Vagina (tissue), 2 donors: ENCODE results near the gene HNMT. TPM values are rescaled to one million over a fixed set of nuclear protein-coding genes. Genes with fewer than 3 reads are reported as not detected.
"Not testable (repeated sequence)": the region's sequence is repeated elsewhere in the genome, so short reads cannot be mapped to it uniquely, and the experiment has no call there.

Experiments
- DNase-seq, 2 donors: peaks; one replicate each; pipeline ENCODE4 v3.0.0-alpha.2; 2017; ENCODE audit errors: extremely low spot score in 2 of 2
- H3K27ac ChIP-seq: fragments of 200-600 bp; sonication (generic); one replicate; pipeline ENCODE4 v1.5.1; 2019
- H3K27me3 ChIP-seq: fragments of 200-600 bp; sonication (generic); one replicate; pipeline ENCODE4 v1.5.1; 2019
- H3K36me3 ChIP-seq, 2 donors: fragments of 200-600 bp; sonication (generic); one replicate each; pipeline ENCODE4 v1.5.1; 2017 to 2019
- H3K4me1 ChIP-seq: fragments of 200-600 bp; sonication (generic); one replicate; pipeline ENCODE4 v1.5.1; 2019
- H3K4me3 ChIP-seq, 2 donors: fragments of 200-600 bp; sonication (generic); 1 replicate in 1 of 2; 2 replicates in 1 of 2; pipeline ENCODE4 v1.5.1; 2016 to 2019
- H3K9me3 ChIP-seq: fragments of 200-600 bp; sonication (generic); one replicate; pipeline ENCODE4 v1.5.1; 2019
- POLR2A ChIP-seq, 2 donors: fragments of 450-650 bp; IDR thresholded peaks; one replicate each; pipeline ENCODE4 v1.6.1; 2017; ENCODE audit warnings: antibody characterized with exemption in 2 of 2, mild to moderate bottlenecking in 2 of 2, moderate library complexity in 2 of 2
- POLR2AphosphoS5 ChIP-seq, 2 donors: sonication (generic); formaldehyde crosslinking; IDR thresholded peaks; one replicate each; pipeline ENCODE4 v1.9.0; 2017; ENCODE audit warnings: antibody characterized with exemption in 2 of 2, mild to moderate bottlenecking in 2 of 2, low read depth in 1 of 2; ENCODE audit not compliant: insufficient read depth in 1 of 2
- intact Hi-C: fragments of 100-400 bp; cut with DNase I; formaldehyde crosslinking; loops from one replicate; pipeline ENCODE4 v1.15.1; 2023
- total RNA-seq: library from RNA; depleted of rRNA; stranded (reverse); fragments of >200 nt; gene quantifications from one replicate; pipeline ENCODE4 v1.2.3, GENCODE V29; 2016
- TF ChIP-seq, protein P1 (sequence below), 3 experiments: fragments of 450-650 bp in 2 of 3; fragments of 200-600 bp in 1 of 3; sonication (generic) in 1 of 3; IDR thresholded peaks; one replicate each; pipeline ENCODE4 v1.5.1; 2017 to 2019; ENCODE audit warnings: antibody characterized with exemption in 3 of 3, mild to moderate bottlenecking in 2 of 3, moderate library complexity in 2 of 3

HNMT gene
- total RNA-seq, 1 donor from 2014 or later: 18.9 TPM

DNA sequence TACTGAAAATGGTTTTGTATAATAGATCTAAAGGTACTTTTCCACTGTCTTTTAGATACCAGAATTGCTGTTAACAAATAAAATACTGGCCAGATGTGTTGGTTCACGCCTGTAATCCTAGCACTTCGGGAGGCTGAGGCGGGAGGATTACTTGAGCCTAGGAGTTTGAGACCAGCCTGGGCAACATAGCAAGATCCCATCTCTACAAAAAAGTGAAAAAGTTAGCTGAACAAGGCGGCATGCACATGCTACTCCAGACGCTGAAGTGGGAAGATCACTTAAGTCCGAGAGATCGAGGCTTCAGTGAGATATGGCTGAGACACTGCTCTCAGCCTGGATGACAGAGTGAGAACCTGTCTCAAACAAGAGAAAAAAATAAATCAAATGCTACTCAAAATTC lies 2.8 kb downstream of the HNMT start:
- Histone ChIP-seq H3K4me3 (no peak overlapping the region), H3K27me3 (no peaks in the 10 kb centered on the region), H3K27ac (no peak overlapping the region), H3K36me3 (no peaks in the 10 kb centered on the region), H3K9me3 (no peaks in the 10 kb centered on the region), H3K4me1 (peaks cover 14% of the 10 kb centered on the region)
- TF ChIP-seq POLR2A (IDR thresholded peaks at IDR 0.05): no peak
- no peak for TF ChIP-seq POLR2AphosphoS5 (IDR thresholded peaks at IDR 0.05; ENCODE audit: insufficient read depth in 1 of 2, low read depth in 1 of 2)
- TF ChIP-seq, protein P1, sequence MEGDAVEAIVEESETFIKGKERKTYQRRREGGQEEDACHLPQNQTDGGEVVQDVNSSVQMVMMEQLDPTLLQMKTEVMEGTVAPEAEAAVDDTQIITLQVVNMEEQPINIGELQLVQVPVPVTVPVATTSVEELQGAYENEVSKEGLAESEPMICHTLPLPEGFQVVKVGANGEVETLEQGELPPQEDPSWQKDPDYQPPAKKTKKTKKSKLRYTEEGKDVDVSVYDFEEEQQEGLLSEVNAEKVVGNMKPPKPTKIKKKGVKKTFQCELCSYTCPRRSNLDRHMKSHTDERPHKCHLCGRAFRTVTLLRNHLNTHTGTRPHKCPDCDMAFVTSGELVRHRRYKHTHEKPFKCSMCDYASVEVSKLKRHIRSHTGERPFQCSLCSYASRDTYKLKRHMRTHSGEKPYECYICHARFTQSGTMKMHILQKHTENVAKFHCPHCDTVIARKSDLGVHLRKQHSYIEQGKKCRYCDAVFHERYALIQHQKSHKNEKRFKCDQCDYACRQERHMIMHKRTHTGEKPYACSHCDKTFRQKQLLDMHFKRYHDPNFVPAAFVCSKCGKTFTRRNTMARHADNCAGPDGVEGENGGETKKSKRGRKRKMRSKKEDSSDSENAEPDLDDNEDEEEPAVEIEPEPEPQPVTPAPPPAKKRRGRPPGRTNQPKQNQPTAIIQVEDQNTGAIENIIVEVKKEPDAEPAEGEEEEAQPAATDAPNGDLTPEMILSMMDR (IDR thresholded peaks at IDR 0.05): no peak
- intact Hi-C loops: no loop called here
- DNase-seq: no peak

DNA sequence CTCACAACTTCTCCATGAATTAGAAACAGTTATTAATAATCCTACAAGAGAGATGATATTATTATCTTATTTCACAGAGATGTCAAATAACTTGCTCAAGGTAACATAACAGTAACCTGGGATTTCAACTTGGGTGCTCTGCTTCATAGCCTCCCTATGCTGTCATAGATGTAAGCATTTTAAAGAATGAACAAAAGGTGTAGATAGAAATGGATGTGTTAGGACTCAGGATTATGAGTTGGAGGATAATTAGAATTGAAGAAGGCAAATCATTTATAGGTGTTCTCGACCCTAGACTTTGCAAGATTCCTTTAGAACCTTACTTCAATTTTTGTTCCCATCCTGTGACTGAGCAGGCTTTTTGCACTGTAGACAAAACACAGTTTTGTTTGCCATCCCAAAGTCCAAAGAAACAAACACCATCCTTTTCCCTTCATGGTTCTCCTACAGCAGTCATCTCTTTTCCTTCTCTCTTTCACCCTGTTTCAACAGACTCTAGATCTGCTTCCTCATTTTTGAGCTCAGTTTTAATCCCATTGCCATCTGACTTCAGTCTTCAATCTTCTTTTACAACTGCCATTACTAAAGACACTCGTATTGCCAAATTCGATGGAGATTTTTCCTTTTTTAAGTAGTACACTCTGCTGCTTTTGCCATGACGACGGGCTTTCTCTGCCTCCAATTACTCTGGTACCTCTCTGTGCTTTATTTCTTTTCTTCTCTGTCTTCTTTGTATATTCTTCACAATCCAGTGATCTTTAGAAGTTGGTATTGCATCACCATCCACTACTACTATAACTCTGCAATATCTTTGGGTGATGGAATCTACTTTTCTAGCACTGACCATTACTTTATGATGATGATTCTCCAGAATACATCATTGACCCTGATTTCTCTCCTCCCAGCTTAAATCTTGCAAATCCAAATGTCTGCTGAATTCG lies 4.5 kb downstream of the HNMT start:
- no peak overlapping the region for H3K4me3 ChIP-seq
- TF ChIP-seq POLR2AphosphoS5 (IDR thresholded peaks at IDR 0.05; ENCODE audit: insufficient read depth in 1 of 2, low read depth in 1 of 2): no peak
- TF ChIP-seq, protein P1 (IDR thresholded peaks at IDR 0.05): no peak
- TF ChIP-seq POLR2A (IDR thresholded peaks at IDR 0.05): no peak
- H3K27me3 ChIP-seq: no peaks in the 10 kb centered on the region
- H3K36me3 ChIP-seq: no peaks in the 10 kb centered on the region
- intact Hi-C loops: no loop called here
- no peaks in the 10 kb centered on the region for H3K9me3 ChIP-seq
- H3K4me1 ChIP-seq: peaks cover 14% of the 10 kb centered on the region
- DNase-seq: no peak
- no peak overlapping the region for H3K27ac ChIP-seq

DNA sequence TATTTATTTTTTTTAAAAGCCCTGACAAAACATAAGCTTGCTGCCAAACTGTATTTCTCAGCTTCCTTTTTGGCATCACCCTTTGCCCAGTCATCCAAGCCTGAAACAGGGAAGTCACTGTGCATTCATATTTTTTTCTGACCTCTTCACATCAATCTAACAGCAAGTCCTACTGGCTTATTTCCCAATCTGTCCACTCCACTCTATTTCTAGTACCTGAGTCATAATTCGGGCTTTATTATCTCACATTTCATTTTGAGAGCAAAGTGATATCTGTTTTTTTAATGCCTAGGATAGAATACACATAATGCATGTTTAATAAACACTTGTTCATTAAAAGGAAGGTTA lies 5.1 kb downstream of the HNMT start:
- no peaks in the 10 kb centered on the region for H3K36me3 ChIP-seq
- intact Hi-C loops: no loop called here
- peaks cover 15% of the 10 kb centered on the region for H3K4me1 ChIP-seq
- no peak overlapping the region for H3K27ac ChIP-seq
- no peak for DNase-seq
- no peaks in the 10 kb centered on the region for H3K9me3 ChIP-seq
- no peak overlapping the region for H3K4me3 ChIP-seq
- no peaks in the 10 kb centered on the region for H3K27me3 ChIP-seq
- TF ChIP-seq POLR2A (IDR thresholded peaks at IDR 0.05): no peak
- TF ChIP-seq, protein P1 (IDR thresholded peaks at IDR 0.05): no peak
- peak in 1 of 2 donors; percentile 15 for TF ChIP-seq POLR2AphosphoS5 (IDR thresholded peaks at IDR 0.05; ENCODE audit: insufficient read depth in 1 of 2, low read depth in 1 of 2)

DNA sequence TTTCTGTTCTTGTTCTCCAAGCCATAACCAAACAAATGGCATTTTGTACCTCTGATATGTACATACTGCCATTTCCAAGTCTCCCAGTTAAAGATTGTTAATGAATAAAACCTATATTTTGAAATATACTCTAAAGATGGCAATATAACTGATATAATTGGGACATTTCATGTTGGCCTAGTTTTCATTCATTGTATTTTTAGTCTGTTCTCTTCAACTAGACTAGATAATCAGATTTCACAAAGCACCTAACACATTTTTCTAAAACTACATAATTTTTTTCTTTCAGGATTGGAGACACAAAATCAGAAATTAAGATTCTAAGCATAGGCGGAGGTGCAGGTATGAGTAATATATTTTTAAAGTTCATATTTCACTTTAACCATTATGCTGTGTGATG lies 5.6 kb downstream of the HNMT start:
- peaks cover 20% of the 10 kb centered on the region for H3K4me1 ChIP-seq
- no peaks in the 10 kb centered on the region for H3K27me3 ChIP-seq
- TF ChIP-seq, protein P1 (IDR thresholded peaks at IDR 0.05): no peak
- TF ChIP-seq POLR2A (IDR thresholded peaks at IDR 0.05) (no peak), POLR2AphosphoS5 (IDR thresholded peaks at IDR 0.05; ENCODE audit: insufficient read depth in 1 of 2, low read depth in 1 of 2) (no peak)
- intact Hi-C loops: no loop called here
- H3K36me3 ChIP-seq: no peaks in the 10 kb centered on the region
- H3K9me3 ChIP-seq: no peaks in the 10 kb centered on the region
- DNase-seq: no peak
- H3K4me3 ChIP-seq: no peak overlapping the region
- H3K27ac ChIP-seq: no peak overlapping the region

DNA sequence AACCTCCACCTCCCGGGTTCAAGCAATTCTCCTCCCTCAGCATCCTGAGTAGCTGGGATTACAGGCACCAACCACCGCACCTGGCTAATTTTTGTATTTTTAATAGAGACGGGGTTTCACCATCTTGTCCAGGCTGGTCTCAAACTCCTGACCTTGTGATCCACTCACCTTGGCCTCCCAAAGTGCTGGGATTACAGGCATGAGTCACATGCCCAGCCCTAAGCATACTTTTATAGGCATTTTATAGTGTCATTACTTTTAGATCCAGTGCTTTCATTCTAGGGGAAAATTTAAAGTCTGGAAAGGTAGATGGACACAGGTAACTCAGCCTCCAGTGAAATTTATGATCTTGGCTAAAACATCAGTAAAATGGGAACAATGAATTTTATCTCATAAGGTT lies 7.0 kb downstream of the HNMT start:
- H3K27me3 ChIP-seq, H3K4me3 ChIP-seq, DNase-seq, H3K36me3 ChIP-seq, H3K9me3 ChIP-seq, intact Hi-C loops, H3K27ac ChIP-seq: not testable (repeated sequence)
- peaks cover 23% of the 10 kb centered on the region for H3K4me1 ChIP-seq
